GM18505 (cell line): Measurements from ENCODE around the gene TENM4.

Experiments used
- ATAC-seq: cut with Tn5 transposase; IDR thresholded peaks from one replicate; pipeline ENCODE4 v1.9.1; 2021; ENCODE audit not compliant: unreplicated experiment
- POLR2A ChIP-seq: IDR thresholded peaks from 4 replicates; pipeline ENCODE4 v1.6.1; 2011; ENCODE audit warnings: borderline replicate concordance; ENCODE audit not compliant: insufficient read depth, insufficient read length; ENCODE audit errors: extremely low read depth

Gene TENM4

GRCh38 chr11:79160791-79161403 is 279.9 kb downstream of the TENM4 start:
- no peak for ATAC-seq
- TF ChIP-seq POLR2A, result no peak

- no peak for TF ChIP-seq POLR2A
- no peak for ATAC-seq
Measured at GRCh38 chr11:79159657-79160450, 281.0 kb downstream of the TENM4 start.

GRCh38 chr11:79157738-79158137 is 283.1 kb downstream of the TENM4 start:
- ATAC-seq, result no peak

GRCh38 chr11:79156031-79156430 is 284.8 kb downstream of the TENM4 start:
- TF ChIP-seq POLR2A, result no peak
- ATAC-seq, result no peak

More at GRCh38 chr11:79157738-79158137, 283.1 kb downstream of the TENM4 start:
- no peak for TF ChIP-seq POLR2A

DNA sequence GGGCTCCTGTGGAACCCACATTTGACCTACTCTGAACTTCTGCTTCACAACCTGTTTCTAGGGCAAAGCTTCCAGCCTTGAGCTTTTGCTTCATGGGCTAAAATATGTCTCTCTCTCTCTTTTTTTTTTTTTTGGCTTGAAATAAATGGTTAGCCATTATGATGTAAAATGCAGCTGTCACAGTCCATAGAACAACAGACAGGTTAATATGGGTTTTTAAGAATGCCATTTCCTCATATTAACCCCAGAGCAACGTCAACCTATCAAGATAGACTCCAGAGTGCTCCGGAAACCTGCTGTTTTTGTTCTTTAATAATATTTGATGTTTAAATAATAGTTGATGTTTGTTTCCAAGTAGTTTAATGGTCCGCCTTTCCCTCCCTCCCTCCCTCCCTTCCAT is 285.6 kb downstream of the TENM4 start:
- TF ChIP-seq POLR2A, result no peak
- ATAC-seq, result no peak

GRCh38 chr11:79152511-79152910 is 288.3 kb downstream of the TENM4 start:
- TF ChIP-seq POLR2A, result no peak
- ATAC-seq, result no peak

DNA sequence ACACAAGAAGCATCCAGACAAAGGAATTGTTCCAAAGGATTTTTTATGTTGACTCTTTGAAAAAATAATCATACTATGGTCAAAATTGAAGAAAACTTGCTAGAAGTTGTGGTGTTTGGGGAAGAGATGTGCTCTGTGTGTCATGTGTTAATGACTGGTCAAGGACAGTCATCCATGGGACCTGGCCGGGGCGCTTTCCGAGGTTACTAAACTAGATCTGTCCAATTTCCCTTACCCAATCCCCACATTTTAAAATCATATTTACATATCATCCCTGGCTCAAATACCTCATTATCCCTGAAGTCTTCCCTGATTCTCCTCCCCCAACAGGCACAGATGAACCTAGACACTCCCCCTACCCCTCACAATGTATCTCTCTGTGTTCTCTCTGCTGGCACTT is 289.4 kb downstream of the TENM4 start:
- TF ChIP-seq POLR2A, result no peak
- ATAC-seq, result no peak

GRCh38 chr11:79150966-79151365 is 289.9 kb downstream of the TENM4 start:
- no peak for TF ChIP-seq POLR2A
- ATAC-seq, result no peak

GRCh38 chr11:79150320-79150719 is 290.5 kb downstream of the TENM4 start:
- no peak for ATAC-seq
- no peak for TF ChIP-seq POLR2A

DNA sequence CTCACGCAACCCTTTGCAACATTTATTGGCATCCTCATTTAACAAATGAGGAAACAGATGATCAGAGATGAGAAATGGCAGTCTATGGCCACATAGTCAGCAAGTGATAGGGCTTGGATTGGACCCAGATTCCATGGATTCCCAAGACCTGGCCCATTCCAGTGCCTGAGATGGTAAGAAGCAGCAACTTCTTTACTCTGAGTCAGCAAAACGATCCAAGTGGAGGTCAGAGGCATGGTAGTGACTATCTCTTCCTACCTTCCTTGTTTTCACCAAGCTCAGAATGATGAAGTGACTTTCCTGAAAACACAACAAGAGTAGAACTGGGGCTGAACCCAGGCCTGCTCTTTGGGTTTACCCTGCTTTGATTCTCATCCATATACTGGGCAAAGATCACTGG is 293.1 kb downstream of the TENM4 start:
- ATAC-seq, result no peak
- TF ChIP-seq POLR2A, result no peak

DNA sequence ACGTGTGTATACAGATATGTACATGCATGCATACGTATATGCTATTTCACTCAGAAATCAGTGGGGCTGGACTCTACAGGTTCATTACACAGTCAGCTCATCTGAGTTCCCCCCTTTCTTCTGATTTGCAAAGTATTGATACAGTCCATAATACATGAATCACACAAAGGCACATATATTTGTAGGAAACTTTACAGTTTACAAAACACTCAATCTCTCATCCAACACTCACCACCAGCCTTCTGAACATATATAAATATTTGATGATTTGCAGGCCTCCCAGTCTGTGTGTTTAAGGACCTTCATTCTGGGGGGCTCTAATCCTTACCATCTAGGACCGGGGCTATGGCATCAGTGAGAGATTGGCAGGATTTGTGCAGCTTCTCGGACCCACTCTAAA is 293.8 kb downstream of the TENM4 start:
- no peak for TF ChIP-seq POLR2A
- no peak for ATAC-seq

DNA sequence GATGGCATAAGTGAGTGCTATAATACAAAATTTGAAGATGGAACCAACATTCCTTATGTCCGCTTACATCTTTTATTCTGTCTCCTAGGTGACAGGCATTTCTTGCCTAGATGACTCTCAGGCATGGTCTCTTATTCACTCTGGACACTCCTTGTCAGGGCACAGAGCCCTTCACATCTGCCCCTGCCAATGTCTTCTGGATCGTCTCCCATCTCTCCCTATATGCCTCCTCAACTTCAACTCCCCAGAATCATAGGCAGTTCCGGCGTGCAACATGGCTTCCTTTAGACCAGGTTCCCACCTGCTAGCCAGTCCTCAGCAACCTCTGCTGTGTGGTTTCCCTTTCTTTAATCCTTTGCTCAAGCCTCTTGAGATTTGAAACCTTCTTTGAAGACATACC is 300.9 kb downstream of the TENM4 start:
- no peak for TF ChIP-seq POLR2A
- no peak for ATAC-seq

DNA sequence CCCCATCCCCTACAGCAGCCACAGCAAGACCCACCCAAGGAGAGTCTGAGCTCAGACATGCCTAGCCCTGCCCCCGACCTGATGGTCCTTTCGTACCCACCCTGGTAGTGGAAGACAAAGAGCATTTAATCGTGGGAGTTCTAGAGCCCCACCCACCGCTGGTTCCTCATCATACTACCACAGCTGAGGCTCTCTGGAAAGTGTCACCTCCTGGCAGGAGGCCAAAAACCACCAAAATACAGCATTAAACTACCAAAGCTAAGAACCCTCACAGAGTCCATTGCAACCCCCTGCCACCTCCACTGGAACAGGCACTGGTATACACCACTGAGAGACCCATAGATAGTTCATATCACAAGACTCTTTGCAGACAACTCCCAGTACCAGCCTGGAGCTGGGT is 311.1 kb downstream of the TENM4 start:
- no peak for ATAC-seq
- TF ChIP-seq POLR2A, result no peak

- no peak for TF ChIP-seq POLR2A
Measured at GRCh38 chr11:79128291-79128690, 312.5 kb downstream of the TENM4 start.

GRCh38 chr11:79122759-79123158 is 318.1 kb downstream of the TENM4 start:
- ATAC-seq, result no peak
- TF ChIP-seq POLR2A, result no peak

More at GRCh38 chr11:79128291-79128690, 312.5 kb downstream of the TENM4 start:
- no peak for ATAC-seq

DNA sequence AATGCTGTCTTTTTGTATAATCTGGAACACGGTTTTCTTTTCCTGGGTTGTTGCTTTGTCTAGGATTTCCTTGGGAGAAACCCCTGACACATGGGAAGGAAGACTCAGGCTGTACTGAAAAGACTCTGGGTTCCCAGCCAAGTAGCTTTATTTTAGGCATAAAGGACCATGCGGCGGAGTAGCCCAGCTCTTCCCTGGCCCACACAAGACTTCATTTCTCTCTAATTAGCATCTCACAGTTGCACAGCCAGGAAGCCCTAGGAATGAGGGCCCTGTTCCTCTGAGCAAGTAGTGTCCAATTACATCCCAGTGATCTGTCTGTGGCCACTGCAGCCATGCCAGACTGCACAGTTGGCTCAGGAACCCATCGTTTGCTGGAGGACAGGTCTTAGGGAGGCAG is 319.5 kb downstream of the TENM4 start:
- no peak for ATAC-seq
- no peak for TF ChIP-seq POLR2A
